Stimulated activated CD4-positive, alpha-beta T cell treated with anti-CD3 and anti-CD28 coated beads, Interleukin-1b, Interleukin-23, amount 100 ng/mL, for 4 hours (primary cell): ENCODE results near the gene KCNMB1.

Experiments used
- DNase-seq, 2 donors: peaks; one replicate each; pipeline ENCODE4 v3.0.0-alpha.2; 2020; ENCODE audit warnings: low read depth in 2 of 2

The KCNMB1 gene

GRCh38 chr5:170414786-170415185 is 25.6 kb upstream of the KCNMB1 start:
- no peak for DNase-seq

GRCh38 chr5:170413897-170414296 is 24.7 kb upstream of the KCNMB1 start:
- DNase-seq: no peak

- no peak for DNase-seq
Observed at GRCh38 chr5:170411100-170411499, 21.9 kb upstream of the KCNMB1 start.

GRCh38 chr5:170410401-170410800 is 21.2 kb upstream of the KCNMB1 start:
- no peak for DNase-seq

DNA sequence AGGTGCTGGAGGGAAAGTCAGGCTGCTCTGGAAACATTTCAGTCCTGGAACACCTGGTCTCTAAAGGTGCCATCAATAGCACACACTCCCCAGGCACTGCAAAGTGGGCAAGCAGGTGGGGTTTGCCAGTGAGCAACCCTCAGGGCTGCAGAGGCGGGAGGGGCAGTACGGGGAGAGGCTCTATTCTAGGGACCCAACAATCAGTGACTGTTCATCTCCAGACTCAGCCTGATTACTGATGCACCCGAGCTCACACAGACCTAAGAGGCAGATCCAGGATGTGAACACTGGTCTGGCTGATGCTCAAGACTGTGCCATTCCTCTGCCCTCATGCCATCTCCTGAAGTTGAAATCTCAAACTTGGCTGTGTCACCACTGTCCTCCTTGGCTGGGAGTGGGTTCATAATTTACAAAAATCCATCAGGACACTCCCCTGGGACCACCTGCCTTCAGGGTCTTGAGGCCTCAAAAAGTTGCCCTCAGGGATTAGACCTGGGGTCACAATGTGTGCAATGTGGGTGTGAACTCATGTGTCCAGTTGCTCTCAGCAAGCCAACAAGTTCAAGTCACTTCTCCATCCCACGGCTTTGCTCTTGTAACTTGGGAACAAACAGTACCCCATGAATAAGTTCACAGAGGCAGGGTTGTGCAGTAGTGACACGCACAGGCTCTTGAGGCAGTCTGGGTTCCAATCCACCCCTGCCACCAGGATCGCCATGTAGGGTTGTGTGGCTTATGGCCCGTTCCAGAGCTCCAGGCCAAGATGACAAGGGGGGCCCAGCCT is 19.9 kb upstream of the KCNMB1 start:
- DNase-seq: no peak

DNA sequence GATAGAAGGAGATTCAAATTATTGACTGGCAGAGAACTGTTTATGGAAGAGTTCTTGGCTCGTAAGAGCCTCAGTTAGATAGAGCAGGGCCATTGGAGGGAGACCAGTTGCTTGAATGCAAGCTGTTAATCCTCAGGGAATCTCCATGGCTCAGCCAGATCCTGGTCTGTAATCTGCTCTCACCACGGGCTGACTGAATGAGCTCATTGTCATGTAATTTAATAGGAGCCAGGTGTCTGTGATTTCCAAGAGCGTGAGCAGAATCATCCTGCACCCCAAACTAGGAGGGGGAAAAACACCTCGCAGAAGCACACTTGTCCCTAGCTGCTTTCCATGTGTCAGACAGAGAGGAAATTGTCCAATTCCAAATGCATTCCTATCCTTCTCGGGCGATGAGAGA is 19.1 kb upstream of the KCNMB1 start:
- no peak for DNase-seq

GRCh38 chr5:170407062-170407461 is 17.9 kb upstream of the KCNMB1 start:
- DNase-seq: no peak

DNA sequence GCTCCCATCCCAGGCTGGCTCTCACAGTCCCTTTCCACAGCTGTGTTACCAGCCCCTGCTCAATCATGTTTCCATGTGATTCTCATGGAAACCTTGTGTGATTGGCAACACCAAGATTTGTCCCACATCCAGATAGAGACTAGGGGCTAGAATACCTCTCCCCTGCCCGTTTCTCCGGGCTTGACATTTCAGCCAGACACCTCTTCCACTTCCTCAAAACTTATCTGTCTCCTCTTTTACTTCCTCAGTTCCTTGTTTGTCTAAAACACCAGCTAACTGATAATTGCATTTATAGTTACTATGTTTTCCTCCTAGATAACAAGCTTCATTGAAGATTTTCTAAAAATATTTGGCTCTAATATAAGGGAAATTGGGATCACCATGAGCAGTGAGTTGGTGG is 16.6 kb upstream of the KCNMB1 start:
- no peak for DNase-seq

DNA sequence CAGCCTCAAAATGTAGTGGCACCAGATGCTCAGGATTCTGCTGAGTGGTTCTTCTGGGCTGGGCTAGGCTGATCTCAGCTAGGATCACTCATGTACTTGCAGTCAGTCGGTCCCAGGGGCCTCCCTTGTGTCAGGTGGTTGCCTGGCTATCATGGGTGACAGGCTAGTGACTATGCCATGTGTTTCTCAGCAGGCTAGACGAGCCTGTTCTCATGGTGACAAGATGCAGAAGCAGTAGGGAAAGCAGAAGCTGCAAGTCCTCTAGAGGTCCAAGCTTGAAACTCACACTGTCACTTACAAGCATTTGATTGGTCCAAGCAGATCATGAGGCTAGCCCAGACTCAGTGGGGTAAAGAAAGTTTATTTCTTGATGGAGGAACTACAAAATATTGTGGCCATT is 15.2 kb upstream of the KCNMB1 start:
- no peak for DNase-seq

DNA sequence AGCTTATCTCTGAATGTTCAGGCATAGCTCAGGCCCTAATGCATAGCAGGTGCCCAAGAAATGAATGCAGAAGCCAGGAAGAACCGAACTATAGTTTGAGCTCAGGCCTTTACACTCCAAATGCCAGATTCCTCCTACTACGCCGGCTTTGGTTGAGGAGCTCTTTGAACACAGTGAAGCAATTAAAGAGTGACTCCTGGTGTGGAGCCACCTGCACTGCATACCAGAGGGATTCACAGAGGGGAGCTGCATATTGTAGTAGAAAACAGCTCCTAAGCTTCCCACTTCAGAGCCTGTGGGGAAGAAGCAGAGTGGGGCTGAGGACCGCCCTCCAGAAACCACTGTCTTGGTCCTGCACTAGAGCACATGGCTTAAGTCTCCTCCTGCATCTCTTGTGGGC is 14.5 kb upstream of the KCNMB1 start:
- DNase-seq: no peak

DNA sequence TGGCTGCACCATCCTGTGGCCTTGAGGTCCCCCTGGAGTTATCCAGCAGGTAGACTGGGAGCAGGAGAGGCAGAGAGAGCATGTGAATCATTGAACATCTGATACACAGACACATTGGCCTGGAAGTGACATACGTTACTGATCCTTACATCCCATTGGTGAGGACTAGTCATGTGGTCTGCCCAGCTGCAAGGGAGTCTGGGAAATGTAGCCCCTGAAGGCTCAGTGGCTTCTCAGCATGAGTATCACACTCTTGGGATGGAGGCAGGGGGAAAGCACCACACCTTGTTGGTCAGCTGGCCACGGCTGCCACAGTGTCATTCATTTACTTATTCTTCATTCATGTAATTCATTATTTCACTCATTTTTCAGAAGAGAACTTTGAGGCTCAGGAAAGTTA is 13.3 kb upstream of the KCNMB1 start:
- no peak for DNase-seq

- DNase-seq: no peak
Observed at GRCh38 chr5:170397059-170397458, 7.9 kb upstream of the KCNMB1 start.

DNA sequence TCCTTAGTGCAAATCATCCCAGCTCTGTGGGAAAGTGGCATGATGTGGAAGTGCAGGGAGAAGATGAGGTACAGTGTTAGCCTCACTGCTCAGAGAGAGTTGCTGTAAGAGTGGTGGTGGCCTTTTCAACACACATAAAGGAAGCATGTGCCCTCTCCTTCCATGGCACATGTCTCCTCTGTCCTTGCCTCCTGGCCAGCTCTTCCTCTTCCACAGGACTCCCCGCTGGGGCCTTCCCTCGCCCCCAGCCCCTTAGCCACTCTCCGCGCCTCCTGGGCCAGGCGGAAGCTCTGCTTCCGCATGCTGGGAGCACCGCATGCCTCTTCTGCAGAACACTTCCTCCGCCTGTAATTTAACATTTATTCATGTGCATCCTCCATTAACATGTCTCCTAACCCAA is 4.8 kb upstream of the KCNMB1 start:
- no peak for DNase-seq

- peak; percentile 18 to 21 for DNase-seq
Observed at GRCh38 chr5:170393235-170393634, 4.1 kb upstream of the KCNMB1 start.

- no peak for DNase-seq
Observed at GRCh38 chr5:170390472-170390871, 1.3 kb upstream of the KCNMB1 start.

- no peak for DNase-seq
Observed at GRCh38 chr5:170389550-170389892, 354 bp upstream of the KCNMB1 start.

DNA sequence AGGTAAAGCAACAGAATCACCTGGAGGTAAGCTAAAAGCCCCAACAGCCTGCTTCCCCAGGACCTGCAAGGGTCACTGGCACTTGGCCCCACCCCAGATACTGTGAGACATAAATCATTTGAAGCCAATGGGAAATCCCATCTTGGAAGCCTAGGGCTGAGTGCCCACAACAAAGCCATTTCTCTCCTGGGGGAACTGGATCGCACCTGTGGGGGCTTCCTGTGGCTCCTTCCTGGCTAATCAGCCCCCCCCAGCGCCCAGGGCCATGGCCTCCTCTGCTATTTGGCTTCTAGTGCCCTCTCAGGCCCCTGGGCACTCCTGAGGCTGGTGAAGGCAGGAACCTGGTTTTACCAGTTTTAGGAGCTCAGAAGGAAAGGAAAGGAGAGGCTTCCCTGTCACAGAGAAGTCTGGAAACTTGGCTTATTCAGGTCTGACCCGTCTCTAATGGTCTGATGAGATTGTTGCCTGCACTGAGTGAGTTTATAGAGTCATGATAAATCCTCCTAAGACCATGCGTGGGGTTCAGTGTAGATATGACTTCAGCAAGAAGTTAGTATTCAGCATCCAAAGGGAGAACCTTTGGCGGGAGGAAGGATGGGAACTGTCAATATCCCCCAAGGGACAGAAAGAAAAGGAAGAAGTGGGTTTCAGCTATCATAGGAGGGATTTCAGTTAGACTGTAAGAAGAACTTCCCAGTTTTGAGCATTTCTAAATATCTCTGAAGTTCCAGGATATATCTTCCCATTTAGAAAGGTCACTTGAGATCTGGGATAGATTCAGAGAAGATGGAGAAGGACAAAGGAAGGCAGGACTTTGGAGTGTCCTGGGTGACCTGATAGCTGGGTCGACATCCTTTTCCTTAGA is 1.2 kb downstream of the KCNMB1 start:
- no peak for DNase-seq

- DNase-seq: no peak
Observed at GRCh38 chr5:170386743-170387395, 2.3 kb downstream of the KCNMB1 start.

GRCh38 chr5:170383227-170383626 is 5.9 kb downstream of the KCNMB1 start:
- DNase-seq: no peak

DNA sequence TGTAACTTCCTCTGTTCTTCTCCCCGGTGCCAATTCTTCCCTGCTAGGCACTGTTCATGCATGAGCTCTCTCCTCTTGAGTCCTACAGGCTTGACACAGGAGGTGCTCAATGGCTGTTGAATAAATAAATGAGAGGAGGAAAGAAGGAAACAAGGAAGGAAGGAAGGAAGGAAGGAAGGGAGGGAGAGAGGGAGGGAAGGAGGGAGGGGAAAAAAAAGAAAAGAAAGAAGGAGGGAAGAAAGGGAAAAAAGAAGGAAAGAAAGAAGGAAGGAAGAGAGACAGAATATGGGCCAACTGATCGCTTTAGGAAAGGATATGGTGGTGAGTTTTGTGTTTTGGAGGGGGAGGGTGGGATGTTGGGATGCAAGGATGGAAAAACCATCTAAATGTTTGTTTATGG is 6.4 kb downstream of the KCNMB1 start:
- DNase-seq: no peak

DNA sequence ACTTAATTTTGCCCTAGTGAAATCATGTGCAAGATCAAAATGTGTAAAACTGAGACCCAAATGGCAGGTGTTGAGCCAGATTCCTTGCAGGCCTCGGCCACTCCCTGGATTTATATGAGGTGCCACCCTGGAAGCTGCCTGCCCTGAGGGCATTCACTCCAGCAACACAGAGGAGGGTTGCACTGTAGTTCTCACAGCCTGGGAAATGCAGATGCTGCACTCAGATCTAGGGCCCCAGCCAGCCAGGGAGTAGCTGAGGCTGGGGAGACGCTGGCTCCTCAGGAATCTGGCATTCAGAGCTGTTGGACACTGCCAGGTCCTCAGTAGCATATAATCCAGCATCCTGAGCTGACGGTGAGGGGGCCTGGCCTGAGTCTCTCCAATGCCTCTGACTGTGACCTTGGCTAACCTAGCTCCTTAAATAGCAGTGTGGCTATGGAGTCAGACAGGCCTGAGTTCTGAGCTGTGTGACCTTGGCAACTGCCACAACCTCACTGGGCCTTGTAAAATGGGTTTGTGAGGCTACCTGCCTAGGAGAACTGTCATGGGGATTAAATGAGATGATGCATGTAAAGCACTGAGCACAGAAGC is 8.7 kb downstream of the KCNMB1 start:
- no peak for DNase-seq

DNA sequence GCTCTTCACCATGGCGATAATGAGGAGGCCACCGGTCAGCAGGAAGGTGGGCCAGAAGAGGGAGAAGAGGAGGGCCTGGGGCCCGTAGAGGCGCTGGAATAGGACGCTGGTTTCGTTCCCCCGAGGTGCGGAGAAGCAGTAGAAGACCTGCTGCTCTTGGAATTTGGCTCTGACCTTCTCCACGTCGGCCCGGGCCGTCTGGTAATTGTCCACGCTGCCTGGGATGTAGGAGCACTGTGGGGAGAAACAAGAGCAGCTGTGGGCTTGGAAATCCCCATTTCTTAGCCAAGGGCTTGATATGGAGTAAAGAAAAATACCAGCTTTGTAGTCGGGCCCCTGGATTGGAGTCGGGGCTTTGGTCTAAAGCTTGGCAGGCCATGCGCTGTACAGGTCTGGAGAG is 10.4 kb downstream of the KCNMB1 start:
- DNase-seq: no peak
